HCEC 1CT (cell line): ENCODE data around the gene FATE1.

Experiments used
- DNase-seq: peaks from one replicate; pipeline ENCODE4 v3.0.0-alpha.2; 2017

The FATE1 gene

GRCh38 chrX:151704041-151704663, 11.7 kb upstream of the FATE1 start:
- no peak for DNase-seq

GRCh38 chrX:151708821-151709220, 7.0 kb upstream of the FATE1 start:
- no peak for DNase-seq

DNA sequence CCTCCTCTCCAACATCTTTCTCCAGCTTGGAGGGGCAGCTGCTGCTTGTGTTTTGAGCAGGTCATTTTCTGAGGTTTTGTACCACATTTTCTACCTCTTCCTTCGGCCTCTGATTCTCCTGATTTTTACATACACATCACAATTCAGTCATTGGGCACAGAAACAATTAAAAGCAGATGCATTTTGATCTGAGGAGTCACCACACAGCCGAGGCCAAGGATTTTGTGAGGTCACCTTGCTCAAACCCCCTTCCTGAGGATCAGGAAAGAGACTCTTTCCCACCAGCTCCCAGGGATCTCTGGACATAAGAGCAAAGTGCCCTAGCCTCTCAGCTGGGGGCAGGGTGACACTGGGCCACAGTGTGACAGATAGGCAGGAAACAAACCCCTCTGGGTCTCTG, 5.4 kb upstream of the FATE1 start:
- no peak for DNase-seq

DNA sequence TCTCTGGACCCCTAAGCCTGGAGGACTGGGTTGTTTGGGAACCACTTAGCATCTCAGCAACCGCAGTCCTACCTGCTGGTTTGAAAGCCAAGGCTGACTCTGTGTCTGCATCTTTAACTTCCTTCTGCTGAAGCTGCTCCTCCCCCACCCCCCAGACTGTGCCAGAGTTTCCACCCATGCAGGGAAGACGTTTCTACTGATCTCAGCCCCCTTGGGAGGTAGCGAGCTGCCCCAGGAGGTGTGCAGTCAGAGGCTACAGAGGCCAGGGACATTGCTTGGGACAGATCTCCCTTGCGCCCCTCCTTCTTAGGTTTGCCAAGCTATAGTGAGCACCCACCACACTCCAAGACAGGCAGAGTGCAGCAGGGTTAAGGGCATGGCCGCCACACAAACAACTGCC, 4.7 kb upstream of the FATE1 start:
- DNase-seq, result no peak

DNA sequence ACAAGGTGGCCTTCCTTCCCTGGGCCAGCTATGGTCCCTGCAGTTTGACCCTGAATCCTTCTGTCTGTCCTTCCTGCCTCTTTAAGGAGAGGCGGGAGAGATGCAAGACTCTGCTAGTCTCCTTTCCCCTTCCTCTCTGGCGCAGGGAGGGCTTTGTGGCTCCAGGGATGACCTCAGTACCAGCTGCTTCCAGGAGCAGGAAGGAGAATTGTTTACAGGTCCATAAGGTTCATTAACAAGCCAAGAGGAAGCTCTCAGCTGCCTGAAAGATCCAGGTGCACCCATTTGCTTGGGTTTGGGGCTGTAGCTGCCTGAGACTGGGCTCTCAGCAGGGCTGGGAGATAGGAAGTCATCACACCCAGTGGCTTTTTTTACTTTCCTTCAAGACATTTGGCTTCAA, 4.0 kb upstream of the FATE1 start:
- DNase-seq, result no peak

GRCh38 chrX:151712253-151712652, 3.6 kb upstream of the FATE1 start:
- DNase-seq, result no peak

GRCh38 chrX:151713849-151714248, 2.0 kb upstream of the FATE1 start:
- DNase-seq, result no peak

- no peak for DNase-seq
Observed at GRCh38 chrX:151714362-151714761, 1.5 kb upstream of the FATE1 start.

GRCh38 chrX:151722241-151722846, 6.5 kb downstream of the FATE1 start:
- no peak for DNase-seq

DNA sequence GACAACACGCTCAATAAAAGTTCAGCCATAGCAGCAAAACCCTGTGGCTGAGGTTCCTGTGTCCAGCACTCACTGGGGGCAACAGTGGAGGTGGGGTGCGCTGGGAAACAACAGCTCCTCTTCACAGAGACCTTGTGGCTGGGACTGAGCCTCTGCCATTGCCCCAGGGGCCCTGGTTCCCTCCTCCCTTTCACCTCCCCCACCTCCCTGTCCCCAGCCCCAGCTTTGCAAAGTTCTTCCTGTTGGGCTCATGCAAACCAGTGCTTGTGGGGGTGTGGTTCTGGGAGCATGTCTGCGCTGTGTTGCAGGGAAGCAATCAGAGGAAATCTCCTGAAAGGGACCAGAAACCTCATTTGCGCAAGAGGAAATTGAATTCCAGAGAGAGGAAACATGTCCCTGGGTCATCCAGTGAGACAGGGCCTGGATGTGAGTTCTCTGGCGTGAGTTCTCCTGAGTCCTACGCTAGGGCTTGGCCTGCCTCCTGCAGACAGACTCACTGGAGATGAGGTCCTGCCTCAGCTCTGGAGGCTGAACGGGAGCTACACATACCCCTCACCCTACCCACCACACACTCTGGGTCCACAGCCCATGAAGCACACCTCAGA, 7.4 kb downstream of the FATE1 start:
- no peak for DNase-seq

DNA sequence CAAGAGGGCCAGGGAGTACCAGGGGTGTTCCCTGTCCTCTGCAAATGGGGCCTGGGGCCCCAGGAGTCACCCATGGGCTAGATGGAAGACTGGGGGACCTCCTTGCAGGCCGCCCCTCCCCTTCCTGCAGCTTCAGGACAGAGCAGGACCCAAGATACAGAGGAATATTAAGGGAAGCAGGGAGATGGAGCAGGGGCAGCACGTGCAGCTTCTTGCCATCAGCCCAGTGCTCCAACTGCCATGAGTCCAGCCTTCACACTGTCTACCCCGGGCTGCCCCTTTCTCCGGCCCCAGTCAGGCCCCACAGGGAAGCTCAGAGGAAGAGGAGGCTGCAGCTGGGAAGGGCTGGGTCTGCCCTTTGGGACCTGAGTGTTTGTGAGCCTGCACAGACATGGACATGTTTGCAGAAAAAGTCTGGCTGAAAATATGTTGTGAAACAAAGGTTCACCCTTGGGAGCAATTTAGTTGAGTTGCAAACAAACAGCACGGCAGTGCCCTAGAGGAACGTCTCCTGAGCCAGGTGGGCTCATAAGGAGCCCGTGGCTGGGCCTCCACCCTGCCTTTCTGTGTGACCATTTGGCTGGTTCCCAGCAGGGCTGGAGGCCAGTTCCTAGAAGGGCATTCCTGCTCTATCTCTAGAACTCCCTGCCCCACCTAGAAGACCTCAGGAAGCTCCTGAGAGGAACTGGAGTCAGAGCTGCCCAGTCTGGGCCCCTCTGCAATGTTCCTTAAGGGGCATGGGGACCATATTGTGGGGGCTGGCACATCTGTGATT, 8.9 kb downstream of the FATE1 start:
- DNase-seq, result no peak

GRCh38 chrX:151725338-151725614, 9.4 kb downstream of the FATE1 start:
- DNase-seq, result no peak

GRCh38 chrX:151726751-151727150, 10.9 kb downstream of the FATE1 start:
- no peak for DNase-seq

GRCh38 chrX:151727346-151727745, 11.5 kb downstream of the FATE1 start:
- no peak for DNase-seq

- no peak for DNase-seq
Observed at GRCh38 chrX:151729056-151729725, 13.4 kb downstream of the FATE1 start.

DNA sequence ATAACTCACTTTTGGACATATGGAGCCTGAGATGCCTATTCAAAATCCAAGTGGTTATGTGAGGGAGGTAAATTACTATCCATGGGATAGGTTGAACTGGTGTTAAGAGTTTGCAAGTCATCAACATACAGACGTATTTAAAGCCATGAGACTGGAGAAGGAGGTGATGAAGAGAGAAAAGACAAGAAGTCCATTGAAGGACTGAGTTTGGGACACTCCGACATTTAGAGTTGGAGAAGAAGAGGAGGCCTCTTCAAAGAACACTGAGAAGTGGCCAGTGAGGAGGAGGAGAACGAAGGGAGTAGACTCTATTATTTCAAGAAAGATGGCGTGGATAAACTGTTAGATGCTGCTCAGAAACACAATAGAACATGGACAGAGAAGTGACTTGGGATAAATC, 18.6 kb downstream of the FATE1 start, which contains the start of gene CNGA2:
TSS of gene CNGA2 (plus strand) at position 301 of the 400 bp plus-strand sequence. CDS start 3,738 bp downstream, outside the sequence.
- no peak for DNase-seq

- DNase-seq, result no peak
Observed at GRCh38 chrX:151735219-151735618, 19.4 kb downstream of the FATE1 start.

DNA sequence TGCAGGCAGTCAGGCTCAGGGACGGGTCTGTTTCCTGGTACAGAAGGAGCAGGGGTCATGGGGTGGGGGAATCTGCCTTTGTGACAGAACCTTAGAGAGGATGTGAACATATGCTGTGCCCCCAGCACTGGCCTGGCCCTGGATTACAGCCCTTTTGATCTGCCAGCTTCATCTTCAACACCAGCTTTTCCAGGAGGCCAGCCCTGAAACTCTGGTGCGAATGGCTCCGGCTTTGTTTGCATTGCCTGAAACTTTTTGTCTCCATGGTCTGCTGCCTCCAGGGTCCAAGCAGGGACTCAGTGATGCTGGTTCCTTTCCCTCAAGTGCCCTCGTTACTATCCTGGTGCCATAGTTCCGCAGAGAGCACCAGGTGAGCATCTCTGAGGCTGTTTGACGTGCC, 20.9 kb downstream of the FATE1 start:
- DNase-seq, result no peak

DNA sequence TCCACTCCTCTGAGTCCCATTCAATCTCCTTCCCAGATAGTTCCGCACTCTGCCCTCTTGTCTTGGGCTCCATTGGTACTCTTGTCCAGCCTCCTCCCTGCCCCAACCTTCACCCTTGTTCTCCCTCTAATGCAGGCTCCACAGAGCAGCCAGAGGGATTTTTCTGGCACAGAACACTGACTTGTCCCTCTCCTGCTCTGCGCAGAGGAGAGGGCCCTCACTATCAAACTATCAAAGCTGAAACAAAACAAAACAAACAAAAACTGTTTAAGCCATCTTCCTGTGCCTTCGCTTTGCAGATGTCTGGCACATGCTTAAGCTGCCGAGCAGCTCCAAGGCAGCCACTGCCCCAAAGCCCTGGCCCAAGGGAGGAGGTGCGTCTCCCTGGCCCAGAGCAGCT, 21.7 kb downstream of the FATE1 start:
- DNase-seq, result no peak

DNA sequence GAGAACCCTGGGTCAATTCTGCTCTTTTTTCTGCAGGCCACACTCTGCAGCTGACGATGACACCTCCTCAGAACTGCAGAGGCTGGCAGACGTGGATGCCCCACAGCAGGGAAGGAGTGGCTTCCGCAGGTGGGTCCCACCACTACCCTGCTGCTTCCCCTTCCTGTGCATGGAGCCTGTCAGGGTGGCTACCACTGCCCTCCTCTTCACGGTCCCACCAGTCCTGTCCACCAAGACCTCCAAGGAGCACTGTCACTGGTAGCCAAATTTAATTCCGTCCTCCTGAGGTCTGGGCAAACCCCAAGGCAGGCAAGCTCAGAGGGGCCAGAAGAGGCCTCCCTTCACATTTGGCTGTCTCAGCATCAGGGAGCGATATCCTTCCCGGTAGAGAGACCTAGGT, 22.9 kb downstream of the FATE1 start:
- DNase-seq, result no peak

- DNase-seq, result no peak
Observed at GRCh38 chrX:151741606-151742005, 25.8 kb downstream of the FATE1 start.

DNA sequence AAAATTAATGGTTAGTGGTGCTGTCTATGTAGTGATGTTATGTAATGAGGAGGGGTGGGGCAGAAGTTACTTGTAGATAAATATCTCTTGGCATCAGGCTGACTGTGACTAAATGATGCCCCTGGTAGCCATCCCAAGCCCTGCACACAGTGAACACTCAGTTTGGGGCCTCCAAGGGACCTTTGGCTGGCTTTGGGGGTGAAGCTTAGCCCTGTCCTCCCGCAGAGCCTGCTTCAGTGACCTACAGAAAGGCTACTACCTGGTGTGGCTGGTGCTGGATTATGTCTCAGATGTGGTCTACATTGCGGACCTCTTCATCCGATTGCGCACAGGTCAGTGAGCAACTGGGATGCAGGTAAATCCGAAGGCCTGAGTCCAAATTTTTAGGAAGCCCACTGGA, 26.5 kb downstream of the FATE1 start:
- no peak for DNase-seq

DNA sequence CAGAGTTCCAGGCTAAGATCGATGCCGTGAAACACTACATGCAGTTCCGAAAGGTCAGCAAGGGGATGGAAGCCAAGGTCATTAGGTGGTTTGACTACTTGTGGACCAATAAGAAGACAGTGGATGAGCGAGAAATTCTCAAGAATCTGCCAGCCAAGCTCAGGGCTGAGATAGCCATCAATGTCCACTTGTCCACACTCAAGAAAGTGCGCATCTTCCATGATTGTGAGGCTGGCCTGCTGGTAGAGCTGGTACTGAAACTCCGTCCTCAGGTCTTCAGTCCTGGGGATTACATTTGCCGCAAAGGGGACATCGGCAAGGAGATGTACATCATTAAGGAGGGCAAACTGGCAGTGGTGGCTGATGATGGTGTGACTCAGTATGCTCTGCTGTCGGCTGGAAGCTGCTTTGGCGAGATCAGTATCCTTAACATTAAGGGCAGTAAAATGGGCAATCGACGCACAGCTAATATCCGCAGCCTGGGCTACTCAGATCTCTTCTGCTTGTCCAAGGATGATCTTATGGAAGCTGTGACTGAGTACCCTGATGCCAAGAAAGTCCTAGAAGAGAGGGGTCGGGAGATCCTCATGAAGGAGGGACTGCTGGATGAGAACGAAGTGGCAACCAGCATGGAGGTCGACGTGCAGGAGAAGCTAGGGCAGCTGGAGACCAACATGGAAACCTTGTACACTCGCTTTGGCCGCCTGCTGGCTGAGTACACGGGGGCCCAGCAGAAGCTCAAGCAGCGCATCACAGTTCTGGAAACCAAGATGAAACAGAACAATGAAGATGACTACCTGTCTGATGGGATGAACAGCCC, 28.0 kb downstream of the FATE1 start:
- no peak for DNase-seq
